Measurements from ENCODE around the gene ZSCAN5B. TPM values are rescaled to one million over a fixed set of nuclear protein-coding genes. Genes with fewer than 3 reads are reported as not detected.

Gene ZSCAN5B
- total RNA-seq, 1 donor from 2014 or later, result not detected

DNA sequence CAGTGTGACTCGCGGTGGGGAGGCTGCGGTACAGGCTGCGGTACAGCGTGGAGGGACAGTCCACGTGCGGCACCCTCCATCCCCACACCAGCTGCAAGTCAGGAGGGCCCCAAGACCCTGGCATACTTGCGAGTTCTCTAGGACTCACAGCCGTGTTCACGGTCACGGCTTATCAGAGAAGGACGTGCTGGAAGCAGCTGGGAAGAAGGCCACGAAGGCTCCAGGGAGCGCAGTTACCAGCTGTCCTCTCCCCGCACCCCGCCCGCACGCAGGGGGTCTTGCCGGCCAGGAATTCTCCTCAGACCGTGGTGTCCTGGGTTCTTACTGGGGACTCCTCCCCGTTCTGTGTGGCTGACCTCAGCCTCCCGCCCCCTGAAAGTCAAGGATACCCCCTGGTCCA, 50.3 kb downstream of the ZSCAN5B start:
- Mint-ChIP-seq H3K27me3 (no peaks in the 10 kb centered on the region), H3K36me3 (ENCODE audit: low read depth) (peaks cover 23% of the 10 kb centered on the region)

DNA sequence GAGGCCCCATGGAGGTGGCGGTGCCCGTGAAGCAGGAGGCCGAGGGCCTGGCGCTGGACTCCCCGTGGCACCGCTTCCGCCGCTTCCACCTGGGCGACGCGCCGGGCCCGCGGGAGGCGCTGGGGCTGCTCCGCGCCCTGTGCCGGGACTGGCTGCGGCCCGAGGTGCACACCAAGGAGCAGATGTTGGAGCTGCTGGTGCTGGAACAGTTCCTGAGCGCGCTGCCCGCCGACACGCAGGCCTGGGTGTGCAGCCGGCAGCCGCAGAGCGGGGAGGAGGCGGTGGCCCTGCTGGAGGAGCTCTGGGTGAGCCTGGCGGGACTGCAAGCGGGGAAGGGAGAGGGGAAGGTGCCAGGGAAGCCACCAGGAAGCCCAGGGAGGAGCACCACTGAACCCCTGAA, 50.7 kb downstream of the ZSCAN5B start:
- no peak overlapping the region for H3K27ac Mint-ChIP-seq
- no peak overlapping the region for H3K4me3 Mint-ChIP-seq
- DNase-seq, result no peak
- H3K9me3 Mint-ChIP-seq, result no peaks in the 10 kb centered on the region
- intact Hi-C loops (cut with micrococcal nuclease), result no loop called here
- no peaks in the 10 kb centered on the region for H3K27me3 Mint-ChIP-seq
- peaks cover 23% of the 10 kb centered on the region for H3K36me3 Mint-ChIP-seq (ENCODE audit: low read depth)
- peaks cover 19% of the 10 kb centered on the region for H3K4me1 Mint-ChIP-seq

More for the DNA sequence above, 50.3 kb downstream of the ZSCAN5B start:
- Mint-ChIP-seq H3K27ac (no peak overlapping the region), H3K4me1 (peaks cover 16% of the 10 kb centered on the region), H3K9me3 (no peaks in the 10 kb centered on the region), H3K4me3 (no peak overlapping the region)
- no peak for DNase-seq
- intact Hi-C loops (cut with micrococcal nuclease), result no loop called here

DNA sequence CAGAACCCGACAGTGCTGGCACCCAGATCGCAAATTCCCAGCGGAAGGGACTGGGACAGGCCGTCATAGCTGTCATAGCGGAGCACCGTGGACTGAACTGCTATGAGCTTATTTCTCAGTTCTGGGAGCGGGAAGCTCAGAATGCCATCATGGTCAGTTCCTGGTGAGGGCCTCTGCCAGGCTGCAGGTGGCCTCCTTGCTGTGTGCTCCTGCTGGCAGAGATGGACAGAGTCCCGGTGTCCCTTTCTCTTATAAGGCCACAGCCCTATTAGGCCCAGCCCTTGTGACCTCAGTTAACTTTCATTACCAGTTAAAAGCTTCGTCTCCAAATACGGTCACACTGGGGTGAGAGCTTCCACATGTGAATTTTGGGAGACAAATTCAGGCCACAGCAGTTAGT, 51.9 kb downstream of the ZSCAN5B start:
- peaks cover 26% of the 10 kb centered on the region for H3K36me3 Mint-ChIP-seq (ENCODE audit: low read depth)
- no peak for DNase-seq
- intact Hi-C loops (cut with micrococcal nuclease), result no loop called here
- no peaks in the 10 kb centered on the region for H3K9me3 Mint-ChIP-seq
- H3K27me3 Mint-ChIP-seq, result peaks cover 3% of the 10 kb centered on the region
- no peak overlapping the region for H3K27ac Mint-ChIP-seq
- H3K4me3 Mint-ChIP-seq, result no peak overlapping the region
- peaks cover 23% of the 10 kb centered on the region for H3K4me1 Mint-ChIP-seq

DNA sequence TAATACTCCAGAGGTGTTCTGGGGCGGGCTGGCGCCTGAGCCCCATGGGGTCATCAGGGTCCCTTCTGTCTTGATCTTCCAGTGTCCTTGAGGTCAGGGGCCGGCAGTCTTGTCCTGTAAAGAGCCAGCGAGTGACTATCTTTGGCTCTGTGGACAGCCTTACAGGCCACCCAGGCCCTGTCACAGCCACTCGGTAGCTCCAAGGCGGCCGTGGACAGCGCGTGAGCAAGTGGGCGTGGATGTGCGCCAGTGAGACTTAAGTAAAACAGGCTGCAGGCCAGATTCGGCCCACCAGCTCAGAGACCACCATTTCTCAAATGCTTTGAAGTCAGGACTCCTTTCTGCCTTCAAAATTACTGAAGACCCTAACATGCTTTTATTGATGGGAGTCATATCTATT, 52.8 kb downstream of the ZSCAN5B start:
- peaks cover 31% of the 10 kb centered on the region for H3K4me1 Mint-ChIP-seq
- H3K27ac Mint-ChIP-seq, result no peak overlapping the region
- no peaks in the 10 kb centered on the region for H3K9me3 Mint-ChIP-seq
- peaks cover 20% of the 10 kb centered on the region for H3K36me3 Mint-ChIP-seq (ENCODE audit: low read depth)
- intact Hi-C loops (cut with micrococcal nuclease), result loop anchor here (5.0 kb wide), 2 partner anchors 493 to 1217 kb away; partner anchors contain the start of genes TRAPPC2B and ZNF547
- no peak for DNase-seq
- peaks cover 4% of the 10 kb centered on the region for H3K27me3 Mint-ChIP-seq
- H3K4me3 Mint-ChIP-seq, result no peak overlapping the region

DNA sequence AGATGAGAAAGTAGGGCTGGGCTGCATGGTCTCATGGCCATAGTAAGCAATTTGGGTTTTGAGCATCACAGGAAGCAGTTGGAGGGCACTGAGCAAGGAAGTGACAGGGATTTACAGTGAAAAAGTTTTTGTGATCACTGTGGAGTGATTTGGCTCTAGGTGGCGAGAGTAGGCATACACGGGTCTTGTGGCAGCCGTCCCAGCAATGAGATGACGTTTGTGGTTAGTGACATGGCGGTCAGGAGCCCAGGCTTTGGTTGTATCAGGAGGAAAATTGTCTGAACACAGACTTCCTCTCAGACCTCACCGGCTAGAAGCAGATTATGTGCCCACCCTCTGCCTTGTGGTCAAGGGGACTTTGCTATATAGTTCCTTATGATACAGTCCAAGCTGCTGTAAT, 53.2 kb downstream of the ZSCAN5B start:
- Mint-ChIP-seq H3K4me1 (peaks cover 34% of the 10 kb centered on the region), H3K27me3 (peaks cover 4% of the 10 kb centered on the region), H3K4me3 (no peak overlapping the region), H3K36me3 (ENCODE audit: low read depth) (peaks cover 16% of the 10 kb centered on the region), H3K27ac (no peak overlapping the region), H3K9me3 (no peaks in the 10 kb centered on the region)
- no peak for DNase-seq
- intact Hi-C loops (cut with micrococcal nuclease), result loop anchor here (5.0 kb wide), 2 partner anchors 492 to 1218 kb away; partner anchors contain the start of genes TRAPPC2B and ZNF547

DNA sequence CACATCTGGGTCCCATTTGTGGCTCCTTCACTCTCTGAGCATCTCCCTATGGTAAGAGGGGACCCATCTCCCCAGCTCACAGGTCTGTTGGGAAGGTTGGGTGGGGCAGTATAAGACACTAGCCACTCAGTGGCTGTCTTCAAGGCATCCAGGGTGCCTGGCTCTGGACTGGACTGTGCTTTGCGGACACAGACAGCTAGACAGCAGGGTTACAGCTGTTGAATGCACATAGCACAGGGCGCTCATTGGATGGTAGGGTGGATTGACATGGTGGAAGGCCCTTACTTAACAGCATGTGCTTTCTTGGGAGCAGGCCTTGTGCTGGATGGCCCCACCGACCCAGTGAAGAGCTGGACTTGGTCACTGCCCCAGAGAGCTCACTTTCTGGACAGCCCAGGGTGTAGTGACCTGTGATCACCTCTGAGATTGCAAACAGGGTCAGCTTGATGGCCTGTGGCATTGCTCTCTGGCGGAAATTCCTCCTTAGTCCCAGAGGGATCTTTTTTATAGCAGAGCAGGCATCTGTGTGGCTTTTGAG, 54.6 kb downstream of the ZSCAN5B start:
- H3K27me3 Mint-ChIP-seq, result peaks cover 4% of the 10 kb centered on the region
- no peaks in the 10 kb centered on the region for H3K9me3 Mint-ChIP-seq
- H3K4me1 Mint-ChIP-seq, result peaks cover 36% of the 10 kb centered on the region
- DNase-seq, result no peak
- H3K36me3 Mint-ChIP-seq (ENCODE audit: low read depth), result peaks cover 8% of the 10 kb centered on the region
- H3K27ac Mint-ChIP-seq, result no peak overlapping the region
- H3K4me3 Mint-ChIP-seq, result peak overlapping the region; percentile 41
- intact Hi-C loops (cut with micrococcal nuclease), result loop anchor here (5.0 kb wide), 2 partner anchors 491 to 1219 kb away; partner anchors contain the start of genes TRAPPC2B and ZNF547

DNA sequence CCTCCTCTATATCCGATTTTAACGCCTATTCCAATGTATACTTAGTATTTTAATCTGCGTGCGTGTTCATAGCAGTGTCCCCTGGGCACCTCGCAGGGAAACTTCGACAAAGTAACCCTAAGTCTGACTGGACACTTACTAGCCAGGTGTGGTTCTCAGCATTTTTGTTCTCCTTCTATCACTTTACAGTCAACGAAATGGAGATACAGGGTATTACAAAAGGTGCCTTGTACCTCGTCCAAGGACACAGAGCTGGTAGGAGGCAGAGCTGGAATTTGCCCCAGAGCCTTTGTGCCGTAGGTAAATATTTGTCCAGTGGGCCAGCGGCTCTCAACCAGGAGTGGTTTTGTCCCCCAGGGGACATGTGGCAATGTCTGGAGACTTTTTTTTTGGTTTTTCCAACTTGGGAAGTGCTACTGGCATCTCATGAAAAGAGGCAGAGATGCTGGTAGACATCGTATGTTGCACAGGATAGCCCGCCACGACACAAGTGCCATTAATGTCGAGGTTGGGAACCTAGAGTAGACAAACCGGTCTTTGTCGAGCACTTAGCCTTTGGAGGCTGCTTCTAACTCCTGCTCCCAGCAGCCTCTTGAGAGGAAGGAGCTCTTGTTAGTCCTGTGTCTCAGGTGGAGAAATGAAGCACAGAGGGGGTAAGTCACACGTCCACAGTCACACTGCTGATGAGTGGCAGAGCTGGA, 55.3 kb downstream of the ZSCAN5B start:
- no peaks in the 10 kb centered on the region for H3K9me3 Mint-ChIP-seq
- peak overlapping the region; percentile 85 for H3K27ac Mint-ChIP-seq
- DNase-seq, result no peak
- H3K4me1 Mint-ChIP-seq, result peaks cover 36% of the 10 kb centered on the region
- intact Hi-C loops (cut with micrococcal nuclease), result loop anchor here (5.0 kb wide), 2 partner anchors 490 to 1220 kb away; partner anchors contain the start of genes TRAPPC2B and ZNF547
- peak overlapping the region; percentile 94 for H3K4me3 Mint-ChIP-seq
- peaks cover 3% of the 10 kb centered on the region for H3K36me3 Mint-ChIP-seq (ENCODE audit: low read depth)
- peaks cover 4% of the 10 kb centered on the region for H3K27me3 Mint-ChIP-seq

DNA sequence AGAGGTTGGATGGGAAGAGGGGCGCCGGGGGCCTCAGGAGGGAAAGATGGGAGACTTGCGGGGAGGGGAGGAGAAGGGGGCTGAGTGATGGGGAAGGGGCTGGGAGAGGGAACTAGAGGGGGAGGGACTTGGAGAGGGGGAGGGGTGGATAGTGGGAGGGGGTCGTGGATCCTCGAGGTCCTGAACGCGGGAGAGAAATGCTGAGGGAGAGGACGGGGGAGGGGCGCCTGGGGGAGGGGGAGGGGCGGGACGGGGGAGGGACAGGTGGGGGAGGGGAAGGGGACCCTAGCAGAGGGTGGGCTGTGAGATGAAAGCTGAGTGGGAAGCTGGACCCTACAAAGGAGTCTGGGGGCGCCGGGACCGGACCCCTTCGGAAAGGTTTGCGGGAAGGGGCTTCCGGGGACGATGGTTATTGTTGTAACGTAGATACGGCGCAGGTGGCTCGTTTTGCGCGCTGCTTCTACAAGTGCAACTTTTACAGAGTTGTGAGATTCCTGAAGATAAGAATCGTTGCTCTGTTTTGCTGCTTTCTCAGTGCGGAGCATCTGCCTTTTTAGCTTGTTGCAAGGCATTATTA, 56.1 kb downstream of the ZSCAN5B start:
- Mint-ChIP-seq H3K27ac (peak overlapping the region; percentile 91), H3K9me3 (no peaks in the 10 kb centered on the region), H3K4me1 (peaks cover 36% of the 10 kb centered on the region), H3K4me3 (peak overlapping the region; percentile 94), H3K36me3 (ENCODE audit: low read depth) (peaks cover 3% of the 10 kb centered on the region), H3K27me3 (peaks cover 4% of the 10 kb centered on the region)
- intact Hi-C loops (cut with micrococcal nuclease), result loop anchor here (1.0 to 5.0 kb wide), 6 partner anchors 20 to 1221 kb away; partner anchors contain the start of genes EPN1, PPP1R12C, TRAPPC2B and ZNF547
- DNase-seq, result peak; percentile 82

DNA sequence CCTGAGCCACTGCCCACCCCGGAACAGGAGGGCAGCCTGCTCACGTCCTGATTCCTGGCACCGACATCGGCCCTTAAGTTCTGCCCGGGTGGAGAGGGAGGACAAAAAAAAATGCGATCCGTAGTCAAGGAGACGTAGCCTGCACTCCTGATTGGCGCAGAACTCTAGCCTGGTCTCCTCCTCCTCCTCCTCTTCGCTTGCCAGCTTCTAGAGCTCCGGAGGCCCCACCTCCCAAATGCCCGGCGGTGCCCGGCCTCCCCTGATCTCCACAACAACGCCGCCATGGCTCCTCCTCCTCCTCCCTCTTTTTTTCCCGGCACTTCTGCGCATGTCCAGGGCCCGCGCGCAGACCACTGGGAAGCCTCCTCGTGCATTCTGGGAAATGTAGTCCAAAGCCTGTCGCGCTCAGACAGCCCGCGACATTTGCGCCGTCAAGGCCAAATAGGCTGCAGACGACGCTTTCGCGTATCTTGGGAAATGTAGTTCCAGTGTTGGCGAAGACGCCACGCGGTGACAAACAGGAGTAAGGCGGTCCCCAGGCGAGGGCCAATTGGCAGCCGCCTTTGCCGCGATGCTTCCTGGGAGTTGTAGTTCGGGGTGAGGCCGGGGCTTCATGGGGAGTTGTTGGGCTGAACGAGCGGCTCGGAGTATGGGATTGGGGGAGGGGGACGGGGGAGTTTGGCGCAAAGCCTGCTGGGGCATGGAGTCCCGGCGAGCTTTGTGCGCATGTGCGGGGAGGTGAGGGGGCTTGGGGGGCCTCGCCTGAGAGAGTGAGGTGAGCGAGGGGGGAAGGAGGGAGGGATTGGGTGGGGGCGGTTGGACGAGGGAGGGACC, 56.8 kb downstream of the ZSCAN5B start, which contains the start of gene ZNF444:
Gene ZNF444, plus strand, starts transcription at position 705 of the 834 bp plus-strand sequence. CDS start 5,625 bp downstream, outside the sequence.
- Mint-ChIP-seq H3K36me3 (ENCODE audit: low read depth) (peaks cover 3% of the 10 kb centered on the region), H3K9me3 (no peaks in the 10 kb centered on the region), H3K4me3 (peak within 1 kb of the TSS; percentile 94), H3K27ac (peak within 1 kb of the TSS; percentile 91), H3K4me1 (peaks cover 36% of the 10 kb centered on the region), H3K27me3 (peaks cover 4% of the 10 kb centered on the region)
- DNase-seq, result peak; percentile 100
- intact Hi-C loops (cut with micrococcal nuclease), result loop anchor here (1.0 to 5.0 kb wide), 6 partner anchors 19 to 1222 kb away; partner anchors contain the start of genes EPN1, PPP1R12C, TRAPPC2B and ZNF547

DNA sequence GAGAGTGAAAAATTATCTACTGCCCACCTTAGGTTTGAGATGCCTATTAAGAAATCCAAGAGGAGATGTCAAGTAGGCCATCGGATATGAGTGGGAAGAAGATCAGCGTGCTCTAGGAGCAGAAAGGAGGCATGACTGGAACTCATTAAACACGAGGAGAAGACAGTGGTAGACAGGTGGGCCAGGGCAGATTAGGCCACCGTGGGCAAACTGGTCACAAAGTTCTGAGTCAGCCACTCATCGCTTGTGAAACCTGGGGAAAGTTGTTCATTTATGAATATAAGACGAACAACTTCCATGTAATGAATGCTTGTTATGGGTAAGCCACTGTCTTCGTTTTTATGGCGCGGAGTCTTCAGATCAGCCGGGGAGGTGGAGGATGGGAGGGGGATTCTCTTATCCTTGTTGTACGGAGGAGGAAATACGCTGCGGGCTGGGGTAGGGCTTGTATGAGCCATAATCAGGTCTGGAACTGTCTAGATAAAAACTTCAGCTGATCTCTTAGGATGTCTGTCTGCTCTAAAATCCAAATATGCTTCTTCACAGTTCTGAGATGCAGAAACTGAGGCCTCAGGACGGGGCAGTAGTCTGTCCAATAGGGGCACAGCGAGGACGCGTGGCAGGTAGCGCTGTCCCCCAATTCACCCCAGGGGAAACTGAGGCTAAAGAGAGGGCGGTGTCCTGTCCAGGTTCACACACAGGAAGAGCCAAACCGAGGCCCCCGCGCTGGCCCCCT, 57.6 kb downstream of the ZSCAN5B start:
- intact Hi-C loops (cut with micrococcal nuclease), result loop anchor here (2.0 to 5.0 kb wide), 3 partner anchors 488 to 1222 kb away; partner anchors contain the start of genes PPP1R12C, TRAPPC2B and ZNF547
- peaks cover 4% of the 10 kb centered on the region for H3K27me3 Mint-ChIP-seq
- H3K4me1 Mint-ChIP-seq, result peaks cover 36% of the 10 kb centered on the region
- no peaks in the 10 kb centered on the region for H3K9me3 Mint-ChIP-seq
- peak overlapping the region; percentile 94 for H3K4me3 Mint-ChIP-seq
- no peak for DNase-seq
- H3K36me3 Mint-ChIP-seq (ENCODE audit: low read depth), result peaks cover 3% of the 10 kb centered on the region
- peak overlapping the region; percentile 91 for H3K27ac Mint-ChIP-seq
